Tibial nerve (tissue), 4 donors: ENCODE results near the gene GPS1. TPM values are rescaled to one million over a fixed set of nuclear protein-coding genes. Genes with fewer than 3 reads are reported as not detected.

ENCODE experiments used
- DNase-seq, 2 donors: peaks; one replicate each; pipeline ENCODE4 v3.0.0-alpha.2; 2019; ENCODE audit warnings: low spot score in 2 of 2
- H3K27ac ChIP-seq, 4 donors: fragments of 200-600 bp; sonication (generic) in 3 of 4; one replicate each; pipeline ENCODE4 v1.5.1; 2017 to 2019; ENCODE audit warnings: mild to moderate bottlenecking in 1 of 4
- H3K27me3 ChIP-seq, 2 donors: fragments of 200-600 bp; sonication (generic) in 1 of 2; one replicate each; pipeline versions ENCODE4 v1.5.1 to v1.6.0; 2017 to 2019
- H3K36me3 ChIP-seq, 3 donors: fragments of 200-600 bp; sonication (generic); one replicate each; pipeline ENCODE4 v1.5.1; 2018 to 2019
- H3K4me1 ChIP-seq, 4 donors: fragments of 200-600 bp; sonication (generic) in 3 of 4; one replicate each; pipeline ENCODE4 v1.5.1; 2017 to 2019
- H3K4me3 ChIP-seq, 4 donors: fragments of 200-600 bp; sonication (generic) in 3 of 4; one replicate each; pipeline ENCODE4 v1.5.1; 2017 to 2019; ENCODE audit warnings: mild to moderate bottlenecking in 1 of 4, moderate library complexity in 1 of 4
- H3K9me3 ChIP-seq, 4 donors: fragments of 200-600 bp; sonication (generic) in 3 of 4; one replicate each; pipeline ENCODE4 v1.5.1; 2017 to 2019
- CTCF ChIP-seq, 5 experiments: fragments of 200-600 bp in 3 of 5; fragments of 450-650 bp in 2 of 5; sonication (generic) in 3 of 5; IDR thresholded peaks; one replicate each; pipeline ENCODE4 v1.5.1; 2016 to 2019; ENCODE audit warnings: antibody characterized with exemption in 5 of 5, mild to moderate bottlenecking in 3 of 5, moderate library complexity in 2 of 5
- EP300 ChIP-seq, 2 donors: sonication (generic); formaldehyde crosslinking; IDR thresholded peaks; one replicate each; pipeline ENCODE4 v1.6.1; 2017; ENCODE audit warnings: antibody characterized with exemption in 2 of 2, mild to moderate bottlenecking in 1 of 2
- POLR2A ChIP-seq, 2 donors: fragments of 450-650 bp; IDR thresholded peaks; one replicate each; pipeline ENCODE4 v1.6.1; 2017; ENCODE audit warnings: antibody characterized with exemption in 2 of 2, mild to moderate bottlenecking in 2 of 2, moderate library complexity in 2 of 2
- WGBS, 2 donors: methylation state at CpG; one replicate each; pipeline ENCODE4 v1.1.5; 2018; 5-methylcytosine and 5-hydroxymethylcytosine counted together
- total RNA-seq, 4 donors: library from RNA; depleted of rRNA; stranded (reverse); fragments of >200 nt; gene quantifications; one replicate each; pipeline ENCODE4 v1.1.0, GENCODE V29; 2016

The GPS1 gene
- total RNA-seq, 4 donors from 2014 or later, result 74.9 to 134 (median 92.9) TPM

GRCh38 chr17:82014432-82014831, 37.3 kb upstream of the GPS1 start:
- TF ChIP-seq POLR2A (IDR thresholded peaks at IDR 0.05) (no peak), EP300 (IDR thresholded peaks at IDR 0.05) (peak in 1 of 2 donors; percentile 9), CTCF (IDR thresholded peaks at IDR 0.05) (peak in 2 of 5 experiments; percentile 6 to 20)
- no peaks in the 10 kb centered on the region for H3K9me3 ChIP-seq
- H3K27me3 ChIP-seq, result no peaks in the 10 kb centered on the region
- no peak overlapping the region for H3K4me3 ChIP-seq
- peaks cover 0 to 69% (median 0%) of the 10 kb centered on the region in 3 donors for H3K36me3 ChIP-seq
- DNase-seq, result no peak
- WGBS, 2 donors, result 56 to 58% methylated on average over 15 to 22 of the region's 23 CpGs
- peaks cover 0 to 4% (median 0%) of the 10 kb centered on the region in 4 donors for H3K4me1 ChIP-seq
- no peak overlapping the region for H3K27ac ChIP-seq

GRCh38 chr17:82014971-82015310, 36.8 kb upstream of the GPS1 start:
- H3K4me3 ChIP-seq, result no peak overlapping the region
- H3K27ac ChIP-seq, result no peak overlapping the region
- no peak for DNase-seq
- WGBS, 2 donors, result 78 to 85% methylated on average over 12 of the region's 13 CpGs
- peaks cover 0 to 73% (median 0%) of the 10 kb centered on the region in 3 donors for H3K36me3 ChIP-seq
- H3K9me3 ChIP-seq, result no peaks in the 10 kb centered on the region
- peaks cover 0 to 10% (median 0%) of the 10 kb centered on the region in 4 donors for H3K4me1 ChIP-seq
- no peak for TF ChIP-seq CTCF (IDR thresholded peaks at IDR 0.05)
- TF ChIP-seq EP300 (IDR thresholded peaks at IDR 0.05), result no peak
- TF ChIP-seq POLR2A (IDR thresholded peaks at IDR 0.05), result no peak
- H3K27me3 ChIP-seq, result no peaks in the 10 kb centered on the region

GRCh38 chr17:82015311-82015971, 36.3 kb upstream of the GPS1 start:
- no peak overlapping the region for H3K4me3 ChIP-seq
- WGBS, 2 donors, result 64 to 75% methylated on average over 20 to 24 of the region's 24 CpGs

GRCh38 chr17:82016061-82016874, 35.4 kb upstream of the GPS1 start:
- peaks cover 0 to 23% (median 3%) of the 10 kb centered on the region in 4 donors for H3K4me1 ChIP-seq
- no peak for TF ChIP-seq EP300 (IDR thresholded peaks at IDR 0.05)
- TF ChIP-seq CTCF (IDR thresholded peaks at IDR 0.05), result no peak
- no peak for TF ChIP-seq POLR2A (IDR thresholded peaks at IDR 0.05)
- H3K27ac ChIP-seq, result no peak overlapping the region
- peaks cover 0 to 64% (median 0%) of the 10 kb centered on the region in 3 donors for H3K36me3 ChIP-seq
- WGBS, 2 donors, result 84 to 88% methylated on average over 11 to 19 of the region's 28 CpGs
- H3K27me3 ChIP-seq, result no peaks in the 10 kb centered on the region
- H3K9me3 ChIP-seq, result no peaks in the 10 kb centered on the region
- DNase-seq, result no peak
- H3K4me3 ChIP-seq, result no peak overlapping the region

More at GRCh38 chr17:82015311-82015971, 36.3 kb upstream of the GPS1 start:
- H3K27ac ChIP-seq, result no peak overlapping the region
- TF ChIP-seq POLR2A (IDR thresholded peaks at IDR 0.05) (no peak), EP300 (IDR thresholded peaks at IDR 0.05) (no peak), CTCF (IDR thresholded peaks at IDR 0.05) (no peak)
- no peak for DNase-seq
- no peaks in the 10 kb centered on the region for H3K9me3 ChIP-seq
- H3K4me1 ChIP-seq, result peaks cover 0 to 14% (median 0%) of the 10 kb centered on the region in 4 donors
- H3K27me3 ChIP-seq, result no peaks in the 10 kb centered on the region
- H3K36me3 ChIP-seq, result peaks cover 0 to 72% (median 0%) of the 10 kb centered on the region in 3 donors
